GM19043 (cell line): ENCODE data around the gene RELCH.

ENCODE experiments used
- ATAC-seq: cut with Tn5 transposase; IDR thresholded peaks from one replicate; pipeline ENCODE4 v1.9.1; 2021; ENCODE audit warnings: low read depth; ENCODE audit not compliant: unreplicated experiment

Gene RELCH

GRCh38 chr18:62335494-62335893 lies 148.4 kb downstream of the RELCH start:
- ATAC-seq, result no peak

- no peak for ATAC-seq
Observed at GRCh38 chr18:62336618-62337017, 149.6 kb downstream of the RELCH start.

- no peak for ATAC-seq
Observed at GRCh38 chr18:62337336-62337735, 150.3 kb downstream of the RELCH start.

- no peak for ATAC-seq
Observed at GRCh38 chr18:62338446-62339105, 151.5 kb downstream of the RELCH start.

GRCh38 chr18:62339106-62339988 lies 152.3 kb downstream of the RELCH start:
- no peak for ATAC-seq

- no peak for ATAC-seq
Observed at GRCh38 chr18:62340996-62341395, 153.9 kb downstream of the RELCH start.

GRCh38 chr18:62341473-62341872 lies 154.4 kb downstream of the RELCH start:
- ATAC-seq, result no peak

GRCh38 chr18:62342884-62343283 lies 155.8 kb downstream of the RELCH start:
- ATAC-seq, result no peak

GRCh38 chr18:62343316-62343715 lies 156.3 kb downstream of the RELCH start:
- ATAC-seq, result no peak

GRCh38 chr18:62345909-62346308 lies 158.9 kb downstream of the RELCH start:
- no peak for ATAC-seq

GRCh38 chr18:62346333-62347088 lies 159.5 kb downstream of the RELCH start:
- ATAC-seq, result no peak

- ATAC-seq, result no peak
Observed at GRCh38 chr18:62347089-62347506, 160.0 kb downstream of the RELCH start.

- no peak for ATAC-seq
Observed at GRCh38 chr18:62348474-62348873, 161.4 kb downstream of the RELCH start.

GRCh38 chr18:62353170-62353569 lies 166.1 kb downstream of the RELCH start:
- ATAC-seq, result no peak

- no peak for ATAC-seq
Observed at GRCh38 chr18:62354151-62354550, 167.1 kb downstream of the RELCH start.

GRCh38 chr18:62357079-62357719 lies 170.1 kb downstream of the RELCH start:
- ATAC-seq, result no peak
